Measurements from ENCODE around the gene HMBS. TPM values are rescaled to one million over a fixed set of nuclear protein-coding genes. Genes with fewer than 3 reads are reported as not detected.
"Not testable (repeated sequence)": the region's sequence is repeated elsewhere in the genome, so short reads cannot be mapped to it uniquely, and the experiment has no call there.

Gene HMBS
- total RNA-seq, 2 donors from 2014 or later: 8.7 to 9.1 TPM

- ATAC-seq: no peak
- Mint-ChIP-seq H3K4me1 (peaks cover 38% of the 10 kb centered on the region), H3K27me3 (no peaks in the 10 kb centered on the region), H3K27ac (peak overlapping the region; percentile 95), H3K4me3 (peak overlapping the region; percentile 98), H3K36me3 (ENCODE audit: low read depth) (peaks cover 13% of the 10 kb centered on the region)
- no peak for DNase-seq
- H3K9me3 ChIP-seq (ENCODE audit: control insufficient read depth, low read length, poor library complexity, severe bottlenecking): no peaks in the 10 kb centered on the region
Observed at GRCh38 chr11:119055901-119056300, 28.8 kb upstream of the HMBS start.

DNA sequence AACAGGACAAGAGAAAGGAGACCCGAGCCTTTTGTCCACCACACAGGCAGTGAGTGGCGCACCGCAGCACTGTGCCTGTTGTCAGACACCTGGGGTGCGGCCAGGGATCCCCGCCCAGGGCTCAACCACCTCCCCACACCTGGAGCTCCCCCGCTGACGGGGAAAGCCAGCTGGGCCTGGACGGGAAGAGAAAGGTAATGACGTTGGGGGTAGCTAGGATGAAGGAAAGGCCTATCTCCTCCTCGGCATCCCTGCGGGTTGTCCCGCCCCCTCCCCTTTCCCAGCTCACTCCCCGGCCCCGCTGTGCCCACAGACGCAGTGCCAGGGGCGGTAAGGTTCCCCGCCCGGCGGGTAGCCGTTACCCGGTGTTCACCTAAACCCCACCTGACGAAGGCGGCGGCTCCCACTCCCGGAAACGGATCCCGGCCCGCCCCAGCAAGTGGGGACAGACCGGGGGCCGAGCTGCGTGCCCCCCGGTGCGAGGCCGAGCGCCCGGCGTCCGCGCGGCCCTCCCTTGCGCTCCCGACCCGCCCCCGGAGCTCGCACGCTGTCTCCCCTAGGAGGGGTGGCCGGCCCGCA, 28.2 kb upstream of the HMBS start:
- ATAC-seq (peak; percentile 39), DNase-seq (peak; percentile 49 to 53 (median 51))
- Mint-ChIP-seq H3K27ac (peak overlapping the region; percentile 95), H3K4me1 (peaks cover 38% of the 10 kb centered on the region), H3K36me3 (ENCODE audit: low read depth) (peaks cover 13% of the 10 kb centered on the region), H3K27me3 (no peaks in the 10 kb centered on the region), H3K4me3 (peak overlapping the region; percentile 98)
- H3K9me3 ChIP-seq (ENCODE audit: control insufficient read depth, low read length, poor library complexity, severe bottlenecking): no peaks in the 10 kb centered on the region

DNA sequence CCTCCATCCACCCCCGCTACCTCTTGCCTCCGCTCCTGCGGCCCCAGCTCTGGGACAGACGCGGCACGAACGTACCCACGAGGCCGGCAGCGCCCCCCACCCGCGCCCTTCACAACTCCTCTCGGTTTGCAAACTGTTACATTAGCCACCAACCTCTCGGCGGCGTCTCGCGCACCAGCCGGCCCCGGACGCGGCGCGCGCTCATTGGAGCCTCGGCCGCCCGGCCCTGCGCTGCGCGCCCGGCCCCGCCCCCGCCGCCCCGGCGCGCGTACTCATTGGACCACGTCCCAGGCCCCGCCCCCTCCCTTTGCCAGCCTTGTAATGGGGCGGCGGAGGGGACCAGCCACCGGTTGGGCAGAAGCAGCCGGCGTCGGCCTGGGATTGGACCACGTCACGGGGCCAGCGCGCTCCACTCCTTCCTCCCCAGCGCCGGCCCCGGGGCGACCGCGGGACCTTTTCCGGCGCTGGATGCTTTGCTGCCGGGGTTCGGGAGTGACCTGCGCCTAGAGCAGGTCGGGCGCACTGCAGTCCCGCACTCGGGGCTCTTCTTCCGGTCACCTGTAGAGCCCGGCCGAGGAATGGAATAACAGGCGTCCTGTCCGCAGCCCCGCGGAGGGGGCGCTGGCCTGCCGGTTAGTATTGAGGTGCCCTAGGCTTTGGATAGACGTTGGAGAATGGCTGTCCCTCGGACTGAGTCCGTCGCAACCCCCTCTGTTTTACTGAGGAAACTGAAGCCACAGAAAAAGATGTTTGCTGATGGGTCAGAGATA, 27.5 kb upstream of the HMBS start, which contains the start of gene HYOU1:
HYOU1 (minus strand) TSS at position 206 of the 770 bp plus-strand sequence. CDS start 1,045 bp downstream, outside the sequence.
- Mint-ChIP-seq H3K36me3 (ENCODE audit: low read depth) (peaks cover 12% of the 10 kb centered on the region), H3K27ac (peak within 1 kb of the TSS; percentile 95), H3K27me3 (no peaks in the 10 kb centered on the region), H3K4me1 (peaks cover 34% of the 10 kb centered on the region), H3K4me3 (peak within 1 kb of the TSS; percentile 98)
- DNase-seq: peak; percentile 99 to 100 (median 99)
- ATAC-seq: peak; percentile 90
- no peaks in the 10 kb centered on the region for H3K9me3 ChIP-seq (ENCODE audit: control insufficient read depth, low read length, poor library complexity, severe bottlenecking)

DNA sequence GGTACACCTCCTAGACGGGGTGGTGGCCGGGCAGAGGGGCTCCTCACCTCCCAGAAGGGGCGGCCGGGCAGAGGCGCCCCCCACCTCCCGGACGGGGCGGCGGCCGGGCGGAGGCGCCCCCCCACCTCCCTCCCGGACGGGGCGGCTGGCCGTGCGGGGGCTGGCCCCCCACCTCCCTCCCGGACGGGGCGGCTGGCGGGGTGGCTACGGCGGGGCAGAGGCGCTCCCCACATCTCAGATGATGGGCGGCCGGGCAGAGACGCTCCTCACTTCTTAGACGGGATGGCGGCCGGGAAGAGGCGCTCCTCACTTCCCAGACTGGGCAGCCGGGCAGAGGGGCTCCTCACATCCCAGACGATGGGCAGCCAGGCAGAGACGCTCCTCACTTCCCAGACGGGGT, 25.6 kb upstream of the HMBS start:
- H3K36me3 Mint-ChIP-seq (ENCODE audit: low read depth): not testable (repeated sequence)

DNA sequence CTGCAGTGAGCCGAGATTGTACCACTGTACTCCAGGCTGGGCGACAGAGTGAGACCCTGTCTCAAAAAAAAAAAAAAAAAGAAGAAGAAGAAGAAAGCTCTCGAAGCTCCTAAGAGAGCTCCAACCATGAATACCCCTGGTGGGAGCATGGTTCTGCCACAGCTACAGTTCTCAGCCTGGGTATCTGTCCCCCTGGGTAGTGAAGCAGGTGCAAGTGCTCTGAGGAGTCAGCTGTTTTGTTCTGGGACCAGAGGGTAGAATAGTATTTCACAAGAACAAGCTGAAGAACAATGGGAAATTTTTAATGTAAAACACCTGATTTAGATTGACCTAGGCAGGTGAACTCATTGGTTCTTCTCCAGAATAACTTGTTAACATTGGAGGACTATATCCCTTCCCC, 23.4 kb upstream of the HMBS start:
- H3K27ac Mint-ChIP-seq: no peak overlapping the region
- ATAC-seq: no peak
- peaks cover 22% of the 10 kb centered on the region for H3K4me1 Mint-ChIP-seq
- H3K4me3 Mint-ChIP-seq: no peak overlapping the region
- H3K27me3 Mint-ChIP-seq: no peaks in the 10 kb centered on the region
- no peak for DNase-seq
- H3K36me3 Mint-ChIP-seq (ENCODE audit: low read depth): peaks cover 2% of the 10 kb centered on the region
- H3K9me3 ChIP-seq (ENCODE audit: control insufficient read depth, low read length, poor library complexity, severe bottlenecking): no peaks in the 10 kb centered on the region

More for the DNA sequence above, 25.6 kb upstream of the HMBS start:
- not testable (repeated sequence) for ATAC-seq; DNase-seq; H3K4me3 Mint-ChIP-seq; H3K9me3 ChIP-seq (ENCODE audit: control insufficient read depth, low read length, poor library complexity, severe bottlenecking); H3K27me3 Mint-ChIP-seq; H3K27ac Mint-ChIP-seq
- peaks cover 27% of the 10 kb centered on the region for H3K4me1 Mint-ChIP-seq

- Mint-ChIP-seq H3K4me1 (peaks cover 26% of the 10 kb centered on the region), H3K4me3 (no peak overlapping the region)
Observed at GRCh38 chr11:119062779-119063178, 21.9 kb upstream of the HMBS start.

DNA sequence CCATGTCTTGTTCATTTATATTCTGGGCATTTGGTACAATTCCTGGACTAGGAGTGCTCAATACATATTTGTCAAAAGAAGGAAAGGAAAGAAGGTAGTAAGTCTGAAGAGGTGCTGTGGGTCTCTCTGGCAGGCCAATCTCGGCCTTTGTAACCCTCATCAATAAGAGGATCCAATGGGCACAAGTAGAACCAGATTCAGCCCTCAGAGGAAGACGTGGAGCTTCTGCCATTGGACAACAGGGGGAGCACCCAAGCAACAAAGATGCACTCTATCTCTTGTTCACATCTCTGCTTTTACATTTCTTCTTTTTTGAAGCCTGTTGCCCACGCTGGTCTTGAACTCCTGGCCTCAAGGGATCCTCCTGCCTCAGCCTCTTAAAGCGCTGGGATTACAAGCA, 19.3 kb upstream of the HMBS start:
- ATAC-seq (peak; percentile 23), DNase-seq (peak in 1 of 3 donors; percentile 26)
- H3K4me1 Mint-ChIP-seq: peaks cover 30% of the 10 kb centered on the region

More at GRCh38 chr11:119062779-119063178, 21.9 kb upstream of the HMBS start:
- Mint-ChIP-seq H3K27me3 (no peaks in the 10 kb centered on the region), H3K36me3 (ENCODE audit: low read depth) (no peaks in the 10 kb centered on the region), H3K27ac (no peak overlapping the region)
- no peak for ATAC-seq
- DNase-seq: no peak
- no peaks in the 10 kb centered on the region for H3K9me3 ChIP-seq (ENCODE audit: control insufficient read depth, low read length, poor library complexity, severe bottlenecking)

GRCh38 chr11:119067371-119068222, 17.1 kb upstream of the HMBS start, which contains the start of gene VPS11:
TSS of gene VPS11 (plus strand) at chr11:119067818. CDS start at chr11:119067824, 6 bp downstream.
- peak; percentile 92 for ATAC-seq
- DNase-seq: peak; percentile 91 to 99 (median 97)
- H3K4me1 Mint-ChIP-seq: peaks cover 30% of the 10 kb centered on the region
- H3K9me3 ChIP-seq (ENCODE audit: control insufficient read depth, low read length, poor library complexity, severe bottlenecking): no peaks in the 10 kb centered on the region
- H3K4me3 Mint-ChIP-seq: peak within 1 kb of the TSS; percentile 93
- H3K36me3 Mint-ChIP-seq (ENCODE audit: low read depth): peaks cover under 1% of the 10 kb centered on the region
- H3K27ac Mint-ChIP-seq: peak within 1 kb of the TSS; percentile 100
- H3K27me3 Mint-ChIP-seq: no peaks in the 10 kb centered on the region

More for the DNA sequence above, 19.3 kb upstream of the HMBS start:
- H3K4me3 Mint-ChIP-seq: no peak overlapping the region
- peak overlapping the region; percentile 100 for H3K27ac Mint-ChIP-seq
- no peaks in the 10 kb centered on the region for H3K27me3 Mint-ChIP-seq
- no peaks in the 10 kb centered on the region for H3K9me3 ChIP-seq (ENCODE audit: control insufficient read depth, low read length, poor library complexity, severe bottlenecking)
- no peaks in the 10 kb centered on the region for H3K36me3 Mint-ChIP-seq (ENCODE audit: low read depth)

DNA sequence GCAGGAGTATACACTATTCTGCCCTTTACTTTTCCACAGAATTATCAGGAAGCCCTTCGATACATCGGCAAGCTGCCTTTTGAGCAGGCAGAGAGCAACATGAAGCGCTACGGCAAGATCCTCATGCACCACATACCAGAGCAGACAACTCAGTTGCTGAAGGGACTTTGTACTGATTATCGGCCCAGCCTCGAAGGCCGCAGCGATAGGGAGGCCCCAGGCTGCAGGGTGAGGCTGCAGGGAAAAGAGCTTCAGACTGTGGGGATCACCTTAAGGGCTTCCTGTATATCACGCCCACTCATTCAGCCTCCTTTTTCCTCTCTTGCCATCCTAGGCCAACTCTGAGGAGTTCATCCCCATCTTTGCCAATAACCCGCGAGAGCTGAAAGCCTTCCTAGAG, 6.8 kb upstream of the HMBS start:
- H3K27me3 Mint-ChIP-seq: no peaks in the 10 kb centered on the region
- ATAC-seq (no peak), DNase-seq (no peak)
- no peak overlapping the region for H3K4me3 Mint-ChIP-seq
- peaks cover 6% of the 10 kb centered on the region for H3K36me3 Mint-ChIP-seq (ENCODE audit: low read depth)
- peaks cover under 1% of the 10 kb centered on the region for H3K4me1 Mint-ChIP-seq
- H3K27ac Mint-ChIP-seq: no peak overlapping the region
- H3K9me3 ChIP-seq (ENCODE audit: control insufficient read depth, low read length, poor library complexity, severe bottlenecking): no peaks in the 10 kb centered on the region

DNA sequence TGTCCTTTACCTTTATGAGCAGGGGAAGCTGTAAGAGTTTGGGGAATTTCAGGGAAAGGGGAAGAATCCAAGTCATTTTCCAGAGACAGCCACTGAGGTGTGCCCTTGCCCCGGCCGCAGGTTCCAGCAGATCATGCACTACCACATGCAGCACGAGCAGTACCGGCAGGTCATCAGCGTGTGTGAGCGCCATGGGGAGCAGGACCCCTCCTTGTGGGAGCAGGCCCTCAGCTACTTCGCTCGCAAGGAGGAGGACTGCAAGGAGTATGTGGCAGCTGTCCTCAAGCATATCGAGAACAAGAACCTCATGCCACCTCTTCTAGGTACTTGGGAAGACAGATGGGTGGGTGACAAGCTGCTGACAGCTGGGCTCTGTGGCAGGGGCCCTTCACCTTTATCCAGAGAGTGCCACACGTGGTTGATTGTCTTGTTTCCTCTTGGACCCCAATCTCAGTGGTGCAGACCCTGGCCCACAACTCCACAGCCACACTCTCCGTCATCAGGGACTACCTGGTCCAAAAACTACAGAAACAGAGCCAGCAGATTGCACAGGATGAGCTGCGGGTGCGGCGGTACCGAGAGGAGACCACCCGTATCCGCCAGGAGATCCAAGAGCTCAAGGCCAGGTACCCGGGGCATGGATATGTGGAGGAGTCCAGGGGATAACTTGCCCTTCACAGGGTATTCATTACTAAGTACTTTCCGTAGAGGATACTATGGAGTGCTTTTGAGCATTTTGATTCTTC, 5.8 kb upstream of the HMBS start:
- Mint-ChIP-seq H3K27me3 (no peaks in the 10 kb centered on the region), H3K27ac (no peak overlapping the region), H3K36me3 (ENCODE audit: low read depth) (peaks cover 5% of the 10 kb centered on the region), H3K4me3 (no peak overlapping the region), H3K4me1 (no peaks in the 10 kb centered on the region)
- no peaks in the 10 kb centered on the region for H3K9me3 ChIP-seq (ENCODE audit: control insufficient read depth, low read length, poor library complexity, severe bottlenecking)
- ATAC-seq: no peak
- DNase-seq: no peak

GRCh38 chr11:119081682-119082260, 2.9 kb upstream of the HMBS start:
- Mint-ChIP-seq H3K4me3 (peak overlapping the region; percentile 9), H3K27me3 (no peaks in the 10 kb centered on the region), H3K36me3 (ENCODE audit: low read depth) (peaks cover 5% of the 10 kb centered on the region), H3K27ac (peak overlapping the region; percentile 41), H3K4me1 (peaks cover 8% of the 10 kb centered on the region)
- DNase-seq (no peak), ATAC-seq (no peak)
- H3K9me3 ChIP-seq (ENCODE audit: control insufficient read depth, low read length, poor library complexity, severe bottlenecking): no peaks in the 10 kb centered on the region

- no peak for DNase-seq
- no peak for ATAC-seq
- H3K4me1 Mint-ChIP-seq: peaks cover 15% of the 10 kb centered on the region
- H3K36me3 Mint-ChIP-seq (ENCODE audit: low read depth): peaks cover 3% of the 10 kb centered on the region
- H3K27me3 Mint-ChIP-seq: no peaks in the 10 kb centered on the region
- H3K4me3 Mint-ChIP-seq: peak overlapping the region; percentile 93
- peak overlapping the region; percentile 89 for H3K27ac Mint-ChIP-seq
- H3K9me3 ChIP-seq (ENCODE audit: control insufficient read depth, low read length, poor library complexity, severe bottlenecking): no peaks in the 10 kb centered on the region
Observed at GRCh38 chr11:119085437-119085847, 761 bp downstream of the HMBS start.
